GM21619 (cell line): ENCODE measurements around the gene FOXB1.

Source experiments
- ATAC-seq: cut with Tn5 transposase; IDR thresholded peaks from one replicate; pipeline ENCODE4 v1.9.1; 2021; ENCODE audit not compliant: unreplicated experiment

The FOXB1 gene

DNA sequence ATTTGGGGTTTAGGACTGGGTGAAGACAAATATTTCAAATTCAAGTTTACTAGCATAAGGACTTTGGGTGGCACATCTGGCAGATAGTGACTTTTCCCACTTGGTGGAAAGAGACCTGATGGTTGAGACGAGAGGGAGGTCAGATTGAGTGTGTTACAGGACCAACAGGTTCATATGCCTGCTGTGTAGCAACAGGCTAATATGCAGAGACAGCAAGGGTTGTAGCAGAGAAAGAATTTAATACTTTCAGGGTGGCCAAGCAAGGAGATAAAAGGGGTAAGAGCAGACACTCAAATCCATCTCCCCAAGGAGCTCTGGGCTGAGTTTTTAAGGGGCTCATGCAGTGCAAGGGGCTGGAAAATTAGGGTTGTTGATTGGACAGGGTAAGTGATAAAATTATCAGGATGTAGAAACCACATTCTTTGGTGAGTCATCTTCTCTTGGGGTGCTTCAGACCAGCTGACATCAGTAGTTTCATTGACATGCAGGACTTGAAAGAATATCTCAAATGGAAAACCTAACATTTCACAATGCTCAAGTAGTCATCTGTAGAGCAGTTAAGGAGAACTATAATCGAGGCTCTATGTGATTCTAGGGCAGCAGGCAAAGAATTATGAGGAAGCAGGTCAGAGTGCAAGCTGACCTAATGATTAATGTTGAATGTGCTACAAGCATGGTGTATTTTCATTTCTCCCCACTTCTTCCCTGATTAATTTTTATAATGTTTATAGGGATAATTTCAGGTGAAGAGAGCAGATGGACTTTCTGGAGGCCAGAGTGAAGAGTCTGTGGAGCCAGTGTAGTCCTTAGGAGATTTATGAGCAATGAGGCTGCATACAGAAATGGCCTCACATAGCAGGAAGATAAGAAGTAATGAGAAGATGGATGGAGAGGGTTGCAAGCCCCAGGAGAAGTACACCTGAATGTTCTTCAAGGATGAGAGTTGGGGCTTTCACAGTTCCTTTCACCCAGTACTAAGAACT is 13.7 kb downstream of the FOXB1 start:
- no peak for ATAC-seq

DNA sequence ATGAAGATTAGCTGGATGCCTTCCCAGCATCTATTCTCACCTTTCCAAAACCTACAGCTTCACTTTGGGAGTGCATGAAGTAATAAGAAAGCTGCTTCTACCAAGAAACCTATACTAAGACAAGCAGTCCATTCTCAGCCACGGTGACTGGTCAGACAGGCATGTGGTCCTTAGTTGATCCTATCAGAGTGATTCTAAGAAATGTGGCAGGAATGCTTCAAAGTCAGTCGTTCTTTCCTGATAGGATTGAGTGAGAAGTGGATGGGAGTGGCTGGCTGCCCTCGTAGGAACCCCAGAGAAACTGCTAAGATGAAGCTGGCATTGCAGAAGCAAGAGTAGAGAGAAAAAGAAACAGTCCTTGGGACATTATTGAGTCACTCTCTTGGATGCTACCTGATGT is 16.6 kb downstream of the FOXB1 start:
- no peak for ATAC-seq

DNA sequence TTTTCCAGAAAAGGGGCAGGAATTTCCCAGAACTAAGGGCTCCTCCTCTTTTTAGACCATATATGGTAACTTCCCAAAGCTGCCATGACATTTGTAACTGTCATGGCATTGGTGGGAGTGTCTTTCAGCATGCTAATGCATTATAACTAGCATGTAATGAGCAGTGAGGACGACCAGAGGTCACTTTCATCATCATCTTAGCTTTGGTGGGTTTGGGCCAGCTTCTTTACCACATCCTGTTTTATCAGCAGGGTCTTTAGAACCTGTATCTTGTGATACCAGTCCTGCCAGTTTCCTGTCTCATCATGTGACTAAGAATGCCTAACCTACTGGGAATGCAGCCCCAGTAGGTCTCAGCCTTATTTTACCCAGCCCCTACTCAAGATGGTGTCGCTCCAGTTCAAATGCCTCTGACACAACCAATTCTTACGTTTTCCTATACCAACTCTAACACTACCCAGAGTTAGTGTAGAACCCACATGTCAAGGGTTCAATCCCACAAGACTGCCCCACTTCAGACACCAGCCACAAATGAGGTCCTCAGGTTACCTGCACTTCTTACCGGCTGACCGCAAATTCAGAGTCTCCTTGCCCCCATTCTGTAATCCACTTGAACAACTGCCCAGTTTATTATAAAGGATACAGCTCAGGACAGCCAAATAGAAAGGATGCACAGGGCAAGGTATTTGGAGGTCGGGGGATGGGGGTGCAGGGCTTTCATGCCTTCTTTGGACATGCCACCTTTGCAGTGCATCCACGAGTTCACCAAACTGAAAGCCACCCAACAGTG is 17.7 kb downstream of the FOXB1 start:
- ATAC-seq = no peak

DNA sequence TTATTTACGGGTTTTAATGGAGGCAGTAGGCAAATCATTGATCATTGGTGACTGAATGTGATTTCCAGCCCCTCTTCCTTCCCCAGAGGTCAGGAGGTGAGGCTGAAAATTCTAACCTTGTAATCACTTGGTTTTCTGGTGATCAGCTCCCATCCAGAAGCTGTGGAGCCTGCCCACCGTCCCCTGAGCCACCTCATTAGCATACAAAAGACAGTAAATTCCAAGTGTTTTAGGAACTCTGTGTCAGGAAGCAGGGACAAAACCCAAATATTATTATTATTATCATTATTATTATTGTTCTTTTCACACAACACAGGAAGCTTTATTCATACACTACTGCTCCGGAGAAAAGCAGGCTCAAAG is 18.2 kb downstream of the FOXB1 start:
- no peak for ATAC-seq

DNA sequence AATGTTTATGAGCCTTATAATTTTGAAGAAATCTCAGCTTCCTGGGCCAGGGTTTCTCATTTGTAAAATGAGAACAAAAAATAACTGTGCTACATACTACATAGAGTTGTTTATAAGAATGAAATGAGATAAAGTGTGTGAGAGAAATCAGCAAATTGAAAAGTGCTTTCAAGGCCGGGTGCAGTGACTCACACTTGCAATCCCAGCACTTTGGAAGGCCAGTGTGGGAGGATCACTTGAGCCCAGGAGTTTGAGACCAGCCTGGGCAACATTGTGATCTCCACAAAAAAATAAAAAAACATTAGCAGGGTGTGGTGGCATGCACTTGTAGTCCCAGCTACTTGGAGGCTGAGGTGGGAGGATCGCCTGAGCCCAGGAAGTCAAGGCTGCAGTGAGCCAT is 22.4 kb downstream of the FOXB1 start:
- ATAC-seq = no peak

DNA sequence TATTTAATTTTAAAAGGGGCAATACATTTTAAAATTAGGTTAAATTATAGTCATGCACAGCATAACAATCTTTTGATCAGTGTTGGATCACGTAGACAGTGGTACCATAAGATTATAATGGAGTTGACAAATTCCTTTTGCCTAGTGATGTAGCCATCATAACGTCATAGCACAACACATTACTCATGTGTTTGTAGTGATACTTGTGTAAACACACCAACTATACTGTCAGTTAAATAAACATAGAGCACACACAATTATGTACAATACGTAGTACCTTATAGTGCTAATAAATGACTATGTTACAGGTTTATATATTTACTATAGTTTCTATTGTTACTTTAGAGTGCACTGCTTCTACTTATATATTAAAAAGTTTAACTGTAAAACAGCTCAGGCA is 31.2 kb downstream of the FOXB1 start:
- no peak for ATAC-seq

DNA sequence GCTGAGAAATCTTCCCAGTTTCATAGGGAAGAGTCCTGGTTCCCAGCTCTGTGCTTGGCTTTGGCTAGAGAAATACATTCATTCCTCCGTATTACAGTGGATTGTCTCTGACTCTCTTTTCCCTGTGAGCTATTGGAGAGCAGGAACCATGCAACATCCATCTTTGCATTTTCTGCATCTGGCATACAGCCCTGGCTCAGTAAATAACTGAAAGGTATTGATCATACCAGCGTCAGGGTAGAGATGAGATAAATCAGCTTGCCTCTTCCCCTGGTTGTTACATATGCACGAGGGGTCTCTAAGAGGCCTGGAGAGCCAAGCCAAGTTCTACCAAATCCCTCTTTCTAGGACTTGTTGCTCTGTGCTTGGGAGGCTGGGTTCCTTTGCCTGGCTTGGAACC is 35.2 kb downstream of the FOXB1 start:
- ATAC-seq = no peak

DNA sequence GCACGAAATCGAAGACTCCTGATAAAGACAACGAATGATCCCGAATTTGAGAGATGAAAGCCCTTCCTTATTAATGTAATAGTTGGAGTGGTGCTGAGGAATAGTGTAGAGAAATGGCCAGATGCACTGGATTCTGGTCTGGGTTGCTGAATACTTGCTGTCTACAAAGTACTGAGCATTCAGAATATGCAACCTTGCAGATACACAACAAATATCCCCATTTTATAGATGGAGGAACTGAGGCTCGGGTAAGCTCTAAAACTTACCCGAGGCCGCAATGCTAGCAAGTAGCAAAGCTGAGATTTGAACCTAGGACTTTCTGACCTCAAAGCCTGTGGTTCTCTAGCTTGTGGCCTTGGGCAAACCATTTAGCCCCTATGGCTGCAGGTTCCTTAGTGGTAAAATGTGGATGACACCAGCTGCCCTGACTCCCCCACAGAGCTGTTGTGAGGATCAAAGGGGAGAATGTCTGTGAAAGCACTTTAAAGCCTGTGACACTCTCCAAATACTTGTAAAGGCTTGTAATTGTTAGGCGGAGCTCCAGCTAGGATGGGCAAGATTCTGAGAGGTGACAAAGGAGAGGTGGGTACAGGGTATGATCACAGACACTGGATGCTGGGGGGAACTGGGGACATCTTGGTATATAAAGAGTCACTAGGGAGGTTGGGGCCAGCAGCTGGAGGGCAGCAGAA is 39.8 kb downstream of the FOXB1 start:
- ATAC-seq = no peak

DNA sequence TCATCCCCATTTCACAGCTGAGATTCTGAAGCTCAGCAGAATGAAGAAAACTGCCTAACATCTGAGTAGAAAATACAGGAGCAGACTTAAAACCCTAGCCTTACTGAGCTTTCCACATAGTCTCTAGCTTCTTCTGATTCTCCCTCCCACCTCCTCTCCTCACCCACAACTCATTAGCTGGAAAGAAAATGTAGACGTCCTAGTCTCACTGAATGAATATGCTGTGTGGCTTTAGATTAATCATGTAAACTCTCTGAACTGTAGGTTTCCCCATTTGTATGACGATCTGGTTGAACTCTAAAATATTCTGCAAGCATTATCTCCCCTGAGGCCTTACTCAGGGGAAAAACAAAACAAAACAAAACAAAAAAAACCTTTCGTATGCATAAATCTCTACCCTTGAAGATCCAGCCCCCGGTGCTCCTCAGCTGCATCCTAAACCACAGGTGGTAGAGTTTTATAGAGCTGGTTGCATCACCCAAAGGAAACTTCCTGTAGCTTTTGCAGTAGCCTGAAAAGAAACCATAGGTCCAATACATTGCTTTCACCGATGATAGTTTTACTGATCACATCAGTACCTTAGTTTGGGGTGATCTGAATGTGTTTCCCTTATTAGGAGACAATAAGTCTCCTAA is 40.6 kb downstream of the FOXB1 start:
- no peak for ATAC-seq

DNA sequence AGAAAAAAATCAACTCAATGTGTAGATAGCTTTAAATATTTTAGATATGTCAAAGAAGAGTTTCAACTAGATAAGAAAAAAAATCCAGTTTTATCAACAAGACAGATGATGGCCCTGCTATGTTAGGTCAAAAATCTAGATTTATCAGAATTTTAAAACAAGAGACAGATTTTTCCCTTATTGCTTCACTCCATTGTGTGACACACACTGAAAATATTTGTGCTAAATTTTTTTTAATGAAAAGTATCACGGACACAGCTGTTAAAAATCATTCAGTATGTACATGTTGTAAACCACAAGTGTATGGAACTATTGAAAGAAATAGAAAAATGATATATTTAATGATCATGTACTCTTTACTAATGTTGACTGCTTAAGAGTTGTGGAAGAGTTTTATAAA is 43.6 kb downstream of the FOXB1 start:
- no peak for ATAC-seq

DNA sequence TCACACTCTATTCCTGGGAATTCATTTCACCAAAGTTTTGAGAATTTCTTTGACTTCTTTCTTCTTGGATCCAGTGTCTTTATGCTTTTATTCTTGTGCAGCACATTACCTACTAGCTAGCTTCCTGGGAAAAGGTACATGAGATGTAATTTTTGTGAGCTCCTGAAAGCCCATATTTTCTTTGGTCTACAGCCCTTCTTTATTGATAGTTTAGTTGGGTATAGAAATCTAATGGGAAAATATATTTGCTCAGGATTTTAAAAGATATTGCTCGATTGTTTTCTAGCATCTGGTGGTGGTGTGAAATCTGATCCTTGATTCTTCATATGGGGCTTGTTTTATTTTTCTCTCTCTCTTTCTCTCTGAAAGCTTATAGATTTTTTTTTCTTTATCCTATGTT is 45.8 kb downstream of the FOXB1 start:
- no peak for ATAC-seq

DNA sequence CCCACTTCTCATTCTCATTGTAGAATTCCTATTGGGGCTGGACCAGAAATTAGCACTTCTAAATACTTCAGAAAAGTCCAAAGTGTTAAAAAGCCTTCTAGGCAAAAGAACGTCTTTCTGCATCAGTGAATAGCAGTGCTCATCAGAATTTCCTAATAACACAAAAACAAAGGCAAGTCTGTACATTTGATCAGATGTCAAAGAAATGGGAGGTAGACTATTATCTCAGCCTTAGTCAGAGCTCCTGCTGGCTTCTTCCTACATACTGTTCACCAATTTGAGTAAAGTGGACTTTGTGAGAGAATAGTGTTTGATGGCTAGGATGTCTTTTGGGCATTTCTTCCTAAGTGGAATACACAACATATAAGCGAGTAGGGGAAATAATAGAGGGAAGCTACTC is 48.7 kb downstream of the FOXB1 start:
- no peak for ATAC-seq

DNA sequence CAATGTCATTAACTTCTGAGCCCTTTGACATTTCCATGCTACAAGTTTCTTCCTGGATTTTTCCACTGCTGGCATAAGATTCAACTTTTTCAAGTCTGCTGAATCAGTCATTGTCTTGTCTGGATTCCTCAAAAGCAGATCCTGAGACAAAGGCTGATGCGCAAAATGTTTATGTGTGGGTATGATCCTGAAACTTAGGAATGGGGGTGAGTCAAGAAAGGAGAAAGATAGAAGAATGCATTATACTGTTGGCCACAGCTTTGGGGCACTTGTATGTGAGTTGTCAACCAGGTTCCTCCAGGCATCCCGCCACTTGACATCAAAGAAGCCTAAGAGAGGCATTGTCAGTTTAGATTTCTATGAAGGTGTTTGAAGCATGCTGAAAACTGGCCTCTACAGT is 50.4 kb downstream of the FOXB1 start:
- ATAC-seq = no peak
